HG02973 (cell line): ENCODE measurements around the gene SUCLG2.

ENCODE experiments used
- ATAC-seq: cut with Tn5 transposase; IDR thresholded peaks from one replicate; pipeline ENCODE4 v1.9.1; 2021; ENCODE audit warnings: moderate library complexity; ENCODE audit not compliant: unreplicated experiment

The SUCLG2 gene

GRCh38 chr3:67654099-67654843, at the start of gene SUCLG2:
TSS of gene SUCLG2 (minus strand) at chr3:67654612. CDS start at chr3:67654586, 26 bp downstream.
- ATAC-seq, result peak; percentile 68

GRCh38 chr3:67700596-67700995, 46.2 kb upstream of the SUCLG2 start:
- ATAC-seq, result no peak

GRCh38 chr3:67699882-67700281, 45.5 kb upstream of the SUCLG2 start:
- no peak for ATAC-seq

- no peak for ATAC-seq
These were observed 38.2 kb upstream of the SUCLG2 start for GRCh38 chr3:67692621-67693020.

- ATAC-seq, result no peak
These were observed 37.5 kb upstream of the SUCLG2 start for GRCh38 chr3:67691926-67692325.

GRCh38 chr3:67691207-67691606, 36.8 kb upstream of the SUCLG2 start:
- ATAC-seq, result no peak

GRCh38 chr3:67689806-67690205, 35.4 kb upstream of the SUCLG2 start:
- ATAC-seq, result no peak

GRCh38 chr3:67688231-67688630, 33.8 kb upstream of the SUCLG2 start:
- ATAC-seq, result no peak

- ATAC-seq, result no peak
These were observed 31.7 kb upstream of the SUCLG2 start for GRCh38 chr3:67686069-67686468.

GRCh38 chr3:67685499-67685898, 31.1 kb upstream of the SUCLG2 start:
- peak; percentile 99 for ATAC-seq

GRCh38 chr3:67684211-67684610, 29.8 kb upstream of the SUCLG2 start:
- ATAC-seq, result no peak

GRCh38 chr3:67683522-67683921, 29.1 kb upstream of the SUCLG2 start:
- ATAC-seq, result no peak

- peak; percentile 67 for ATAC-seq
These were observed 24.3 kb upstream of the SUCLG2 start for GRCh38 chr3:67678665-67679064.

- no peak for ATAC-seq
These were observed 19.6 kb upstream of the SUCLG2 start for GRCh38 chr3:67674055-67674454.

GRCh38 chr3:67662733-67663132, 8.3 kb upstream of the SUCLG2 start:
- no peak for ATAC-seq

GRCh38 chr3:67661089-67661488, 6.7 kb upstream of the SUCLG2 start:
- ATAC-seq, result no peak

- no peak for ATAC-seq
These were observed 2.8 kb upstream of the SUCLG2 start for GRCh38 chr3:67657192-67657591.

- no peak for ATAC-seq
These were observed 2.2 kb upstream of the SUCLG2 start for GRCh38 chr3:67656614-67657013.

GRCh38 chr3:67655364-67656121, 1.1 kb upstream of the SUCLG2 start:
- peak; percentile 43 for ATAC-seq

- no peak for ATAC-seq
These were observed 399 bp upstream of the SUCLG2 start for GRCh38 chr3:67654844-67655177.

- ATAC-seq, result peak; percentile 23
These were observed 850 bp downstream of the SUCLG2 start for GRCh38 chr3:67653425-67654098.

- no peak for ATAC-seq
These were observed 4.3 kb downstream of the SUCLG2 start for GRCh38 chr3:67650084-67650483.
